C1 segment of cervical spinal cord (tissue), 14 donors: ENCODE data around the gene ECE2.

Source experiments
- DNase-seq, 14 donors: peaks; one replicate each; lab custom pipeline; 2025; lab: John Stamatoyannopoulos, UW

Gene ECE2

DNA sequence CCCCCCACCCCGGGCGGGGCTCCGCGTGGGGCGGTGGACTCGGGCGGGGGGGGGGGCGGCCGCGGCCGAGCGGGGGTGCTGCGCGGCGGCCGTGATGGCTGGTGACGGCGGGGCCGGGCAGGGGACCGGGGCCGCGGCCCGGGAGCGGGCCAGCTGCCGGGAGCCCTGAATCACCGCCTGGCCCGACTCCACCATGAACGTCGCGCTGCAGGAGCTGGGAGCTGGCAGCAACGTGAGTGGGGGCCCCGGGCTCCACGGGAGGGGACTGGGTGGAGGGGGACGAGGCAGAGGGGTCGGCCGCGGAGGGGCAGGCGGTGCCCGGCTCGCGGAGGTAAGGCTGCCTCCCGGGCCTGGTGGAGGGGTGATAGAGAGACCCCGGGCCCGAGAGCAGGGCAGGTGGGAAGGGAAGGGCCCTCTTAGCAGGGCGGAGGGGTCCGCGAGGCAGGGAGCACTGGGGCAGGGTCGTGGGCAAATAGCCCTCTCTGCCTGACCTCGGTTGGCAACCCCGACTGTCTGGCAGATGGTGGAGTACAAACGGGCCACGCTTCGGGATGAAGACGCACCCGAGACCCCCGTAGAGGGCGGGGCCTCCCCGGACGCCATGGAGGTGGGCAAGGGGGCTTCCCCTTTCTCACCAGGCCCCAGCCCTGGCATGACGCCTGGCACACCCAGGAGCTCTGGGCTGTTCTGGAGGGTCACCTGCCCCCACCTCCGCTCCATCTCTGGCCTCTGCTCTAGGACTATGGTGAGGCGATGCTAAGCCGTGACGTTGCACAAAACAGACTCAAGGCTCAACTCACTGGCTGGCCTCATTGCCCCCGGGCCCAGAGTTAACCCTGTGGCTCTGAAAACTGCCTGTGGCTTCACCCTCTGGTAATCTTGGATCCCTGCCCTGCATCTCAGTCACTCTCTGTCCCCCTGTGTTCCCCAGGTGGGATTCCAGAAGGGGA lies at the start of gene ECE2:
Gene ECE2, plus strand, starts transcription at position 62 of the 950 bp plus-strand sequence. Its CDS starts 132 bp downstream, at position 194.
- peak in 2 of 14 donors; percentile 17 to 21 for DNase-seq

DNA sequence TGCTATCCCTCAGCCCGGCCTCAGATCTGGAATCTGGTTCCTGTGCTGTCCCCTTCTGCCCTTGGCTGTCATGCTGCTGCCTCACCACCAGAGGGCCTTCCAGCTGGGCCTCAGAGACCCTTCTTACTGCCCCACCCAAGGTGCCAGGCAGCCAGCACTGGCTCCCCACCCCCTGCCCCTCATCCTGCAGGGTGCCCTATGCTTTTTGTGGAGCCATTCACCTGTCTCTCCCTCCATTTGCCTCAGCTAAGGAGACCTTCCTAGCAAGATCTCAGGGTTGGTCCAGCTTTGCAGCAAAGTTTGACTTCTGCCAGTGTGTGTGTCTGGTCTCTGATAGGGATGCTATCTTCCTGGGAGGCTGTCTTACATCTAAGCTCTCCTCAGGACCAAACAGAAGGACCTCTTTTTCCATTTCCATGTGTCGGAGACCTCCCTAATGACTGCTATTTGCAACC lies 48.3 kb upstream of the ECE2 start:
- peak in 2 of 14 donors; percentile 12 to 15 for DNase-seq

DNA sequence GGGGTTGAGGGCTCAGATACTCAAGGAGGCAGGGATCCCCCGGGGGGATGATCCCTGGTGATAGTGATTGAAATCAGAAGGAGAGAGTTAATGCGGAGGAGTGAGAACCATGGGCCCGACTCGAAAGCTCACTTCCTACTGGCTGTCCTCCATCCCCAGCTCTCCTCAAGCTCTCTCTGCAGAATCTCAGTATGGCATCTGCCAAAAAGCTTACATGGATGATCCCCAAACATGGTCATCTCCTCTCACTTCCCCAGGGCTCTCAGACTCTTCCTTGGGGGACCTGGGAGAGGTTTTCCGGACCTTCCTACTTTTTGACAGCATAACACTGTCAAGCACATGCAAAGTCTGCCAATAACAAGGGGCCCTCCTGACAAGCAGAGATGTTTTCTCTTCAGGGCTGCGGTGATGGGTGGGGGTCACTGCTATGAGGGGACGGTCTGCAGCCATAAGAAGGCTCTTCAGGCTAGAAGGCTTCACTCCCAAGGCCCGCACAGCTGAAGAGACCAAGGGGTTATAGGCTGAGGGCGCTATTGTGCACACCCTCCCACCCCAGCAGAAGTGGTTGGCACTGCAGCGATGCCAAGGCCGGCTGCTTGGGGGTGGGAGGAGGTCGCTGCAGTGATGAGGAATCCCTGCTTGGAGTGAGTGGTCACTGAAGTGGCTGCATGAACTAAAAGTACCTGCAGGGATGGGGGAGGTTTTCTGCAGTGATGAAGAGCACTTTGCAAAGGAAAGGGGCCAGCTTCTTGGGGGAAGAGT lies 47.3 kb upstream of the ECE2 start:
- peak in 1 of 14 donors; percentile 45 for DNase-seq

DNA sequence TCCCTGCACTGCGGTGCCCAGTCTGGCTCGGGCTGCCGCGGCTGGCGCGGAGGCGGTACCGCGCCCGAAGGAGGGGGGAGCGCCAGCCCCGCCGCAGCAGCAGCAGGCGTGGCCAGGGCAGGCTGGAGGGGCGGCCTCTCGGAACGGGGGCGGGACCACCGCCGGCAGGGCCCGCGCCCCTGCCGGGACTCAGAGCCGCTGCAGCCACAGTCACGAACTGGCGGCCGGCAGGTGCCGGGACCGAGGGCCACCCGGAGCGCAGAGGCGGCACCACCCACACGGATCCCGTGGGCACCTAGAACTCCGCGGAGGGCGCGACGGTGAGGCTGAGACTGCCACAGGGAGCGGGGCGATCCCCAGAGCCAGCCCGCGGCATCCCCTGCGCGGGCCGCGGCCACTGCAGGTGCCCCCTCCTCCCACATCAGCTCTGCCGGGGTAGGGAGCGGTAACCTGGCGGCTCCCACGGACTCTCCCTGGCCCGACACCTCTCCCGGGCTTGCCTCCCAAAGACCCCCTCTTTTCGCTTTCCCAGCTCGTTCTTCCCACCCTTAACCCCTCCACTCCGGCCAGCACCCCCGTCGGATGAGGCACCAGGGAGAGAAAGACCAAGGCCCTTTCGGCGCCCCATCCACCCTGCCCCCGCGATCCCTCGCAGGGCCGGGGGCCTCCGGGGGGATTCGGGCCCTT lies 46.3 kb upstream of the ECE2 start, which contains the start of gene VWA5B2:
Gene VWA5B2, plus strand, starts transcription at position 192 of the 687 bp plus-strand sequence. CDS start 944 bp downstream, outside the sequence.
- peak in 3 of 14 donors; percentile 14 to 73 (median 17) for DNase-seq

DNA sequence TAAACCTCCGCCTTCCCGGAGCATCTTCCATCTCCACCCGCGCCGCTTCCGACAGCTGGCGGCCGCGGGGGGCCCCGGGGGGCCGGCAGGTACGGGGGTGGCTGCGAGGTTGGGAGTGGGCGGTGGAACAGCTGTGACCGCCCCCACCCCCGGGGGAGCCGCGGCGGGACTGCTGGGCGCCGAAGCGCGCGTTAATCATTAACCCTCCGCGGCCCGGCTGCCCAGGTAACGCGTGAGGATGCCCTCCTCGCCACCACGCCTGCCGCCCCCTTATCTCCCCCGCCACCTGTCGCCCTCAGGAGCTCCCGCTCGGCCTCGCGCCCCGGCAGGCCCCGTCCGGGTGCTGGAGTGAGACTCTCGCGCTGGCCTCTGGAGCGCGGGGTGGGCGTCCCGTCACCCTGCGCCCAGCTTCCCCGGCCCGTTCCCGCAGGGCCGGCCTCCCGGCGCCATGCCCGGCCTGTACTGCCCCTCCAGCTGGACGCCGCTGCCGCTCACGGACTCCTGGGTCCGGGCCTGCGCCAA lies 45.7 kb upstream of the ECE2 start:
- no peak for DNase-seq

DNA sequence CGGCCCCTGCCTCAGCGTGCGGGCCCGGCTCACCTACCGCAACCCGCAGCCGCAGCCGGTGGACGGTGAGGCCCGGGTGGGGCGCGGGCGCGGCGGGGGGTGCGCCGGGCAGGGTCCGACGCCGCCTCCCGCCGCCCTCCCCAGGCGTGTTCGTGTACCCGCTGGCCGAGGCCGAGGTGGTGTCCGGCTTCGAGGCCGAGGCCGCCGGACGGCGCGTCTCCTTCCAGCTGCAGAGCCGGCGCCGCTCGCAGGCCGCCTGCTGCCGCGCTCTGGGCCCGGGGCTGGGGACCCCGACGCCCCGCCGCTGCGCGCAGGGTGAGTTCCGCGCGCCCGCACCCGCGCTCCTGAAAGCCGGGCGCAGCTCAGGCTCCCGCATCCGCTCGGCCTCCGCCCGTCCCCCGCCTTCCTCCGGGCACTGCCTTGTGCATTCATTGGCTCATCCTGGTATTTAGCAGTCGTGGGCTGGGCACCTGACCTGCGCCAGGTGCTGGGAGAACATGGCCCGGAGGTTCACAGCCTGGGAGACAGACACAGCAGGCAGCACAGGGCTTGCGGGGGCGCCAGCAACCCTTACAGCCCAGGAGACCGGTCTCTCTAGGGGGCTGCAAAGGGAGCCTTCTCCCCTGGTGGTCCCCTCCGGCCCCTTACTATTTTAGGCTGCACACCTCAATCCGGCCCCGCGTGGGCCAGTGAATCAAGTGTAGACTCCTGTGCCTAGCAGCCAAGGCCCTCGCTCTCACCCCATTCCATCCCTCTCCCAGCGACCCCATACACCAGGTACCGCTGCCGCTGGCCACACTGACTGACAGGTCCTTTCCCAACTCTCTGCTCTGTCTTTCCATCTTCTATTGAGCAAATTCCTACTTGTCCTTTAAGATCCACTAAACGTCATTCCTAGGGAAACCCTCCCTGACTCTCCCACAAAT lies 45.0 kb upstream of the ECE2 start:
- DNase-seq, result peak in 1 of 14 donors; percentile 80

DNA sequence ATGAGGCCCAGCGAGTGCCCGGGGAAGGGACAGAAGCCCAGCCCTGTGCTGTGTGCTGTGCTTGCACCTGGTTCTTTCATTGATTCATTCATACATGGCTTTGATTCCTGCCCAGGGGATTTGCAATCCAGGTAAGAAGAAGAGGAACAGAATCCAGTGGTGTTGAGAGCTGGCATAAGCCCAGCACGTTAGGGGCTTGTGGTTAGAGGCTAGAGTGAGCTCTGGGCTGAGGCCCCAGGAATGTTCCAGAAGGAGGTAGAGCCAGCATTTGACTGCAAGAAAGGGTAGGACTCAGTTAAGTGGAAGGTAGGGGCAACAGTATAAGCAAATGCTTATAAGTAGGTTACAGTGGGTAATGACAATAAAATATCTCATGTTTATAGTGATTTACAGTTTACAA lies 44.2 kb upstream of the ECE2 start:
- DNase-seq, result no peak

DNA sequence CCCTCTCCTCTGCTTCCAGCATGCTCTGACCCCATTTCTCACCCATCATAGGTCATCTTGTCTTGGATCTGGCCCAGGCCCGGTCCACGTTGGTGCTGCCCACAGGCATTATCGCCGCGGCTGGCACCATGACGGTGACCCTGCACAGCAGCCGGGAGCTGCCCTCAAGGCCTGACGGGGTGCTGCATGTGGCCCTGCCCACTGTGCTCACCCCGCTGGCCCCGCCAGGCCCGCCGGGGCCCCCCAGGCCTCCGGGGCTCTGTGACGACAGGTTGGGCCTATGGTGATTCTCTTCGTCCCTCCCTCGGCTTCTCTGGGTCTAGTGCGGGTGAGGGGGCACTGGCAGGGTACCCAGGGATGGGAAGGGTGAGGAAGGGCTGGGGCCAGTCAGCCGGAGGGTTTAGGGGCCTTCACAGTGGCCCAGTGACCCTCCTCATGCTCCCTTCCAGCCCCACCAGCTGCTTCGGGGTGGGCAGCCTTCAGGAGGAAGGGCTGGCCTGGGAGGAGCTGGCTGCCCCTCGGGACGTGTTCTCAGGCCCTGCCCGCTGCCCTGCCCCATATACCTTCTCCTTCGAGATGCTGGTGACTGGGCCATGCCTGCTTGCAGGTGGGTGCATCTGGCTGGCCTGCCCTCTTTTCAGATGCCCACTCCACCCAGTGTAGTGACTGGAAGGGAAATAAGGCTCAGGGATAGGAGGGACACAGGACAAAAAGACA lies 42.5 kb upstream of the ECE2 start:
- no peak for DNase-seq

DNA sequence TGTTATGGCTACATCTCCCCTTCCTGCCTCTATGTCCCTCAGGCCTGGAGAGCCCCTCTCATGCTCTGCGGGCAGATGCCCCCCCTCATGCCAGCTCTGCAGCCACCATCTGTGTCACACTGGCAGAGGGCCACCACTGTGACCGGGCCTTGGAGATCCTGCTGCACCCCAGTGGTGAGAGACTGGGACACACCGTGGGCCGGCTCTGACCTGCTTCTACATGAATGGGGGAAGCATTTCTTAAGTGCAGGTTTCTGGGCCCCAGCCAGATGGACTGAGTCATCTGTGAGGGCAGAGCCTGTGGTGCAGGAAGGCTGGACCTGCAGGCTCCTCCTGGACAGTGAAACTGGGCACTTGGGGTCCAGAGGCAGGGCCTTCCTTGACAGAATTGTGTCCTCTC lies 41.6 kb upstream of the ECE2 start:
- DNase-seq, result peak in 9 of 14 donors; percentile 6 to 83 (median 26)

DNA sequence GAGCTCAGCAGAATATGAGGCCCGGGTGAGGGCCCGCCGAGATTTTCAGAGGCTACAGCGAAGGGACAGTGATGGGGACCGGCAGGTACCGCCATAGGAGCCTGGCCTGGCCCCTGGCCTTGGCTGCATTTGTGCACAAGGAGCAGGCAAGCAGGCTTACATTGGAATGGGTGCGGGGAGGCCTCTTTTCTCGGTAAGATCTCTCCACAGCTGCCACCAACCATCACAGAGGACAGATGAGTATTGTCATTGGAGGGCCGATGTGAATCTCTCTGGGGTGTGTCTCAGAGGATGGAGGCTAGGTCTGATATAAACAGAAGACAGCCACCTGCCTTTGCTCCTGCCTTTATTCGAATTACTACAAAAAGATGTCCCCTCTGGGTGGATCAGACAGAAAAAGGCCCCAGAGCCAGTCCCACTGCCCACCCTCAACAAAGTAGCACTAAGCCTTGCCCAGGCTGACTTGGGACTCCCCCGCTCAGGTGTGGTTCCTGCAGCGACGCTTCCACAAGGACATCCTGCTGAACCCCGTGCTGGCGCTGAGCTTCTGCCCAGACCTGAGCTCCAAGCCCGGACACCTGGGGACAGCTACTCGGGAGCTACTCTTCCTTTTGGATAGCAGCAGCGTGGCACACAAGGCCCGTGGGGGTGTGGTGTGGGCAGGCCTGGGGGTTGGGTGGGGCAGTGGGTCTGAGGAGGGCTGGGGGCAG lies 41.0 kb upstream of the ECE2 start:
- DNase-seq, result peak in 1 of 14 donors; percentile 28

DNA sequence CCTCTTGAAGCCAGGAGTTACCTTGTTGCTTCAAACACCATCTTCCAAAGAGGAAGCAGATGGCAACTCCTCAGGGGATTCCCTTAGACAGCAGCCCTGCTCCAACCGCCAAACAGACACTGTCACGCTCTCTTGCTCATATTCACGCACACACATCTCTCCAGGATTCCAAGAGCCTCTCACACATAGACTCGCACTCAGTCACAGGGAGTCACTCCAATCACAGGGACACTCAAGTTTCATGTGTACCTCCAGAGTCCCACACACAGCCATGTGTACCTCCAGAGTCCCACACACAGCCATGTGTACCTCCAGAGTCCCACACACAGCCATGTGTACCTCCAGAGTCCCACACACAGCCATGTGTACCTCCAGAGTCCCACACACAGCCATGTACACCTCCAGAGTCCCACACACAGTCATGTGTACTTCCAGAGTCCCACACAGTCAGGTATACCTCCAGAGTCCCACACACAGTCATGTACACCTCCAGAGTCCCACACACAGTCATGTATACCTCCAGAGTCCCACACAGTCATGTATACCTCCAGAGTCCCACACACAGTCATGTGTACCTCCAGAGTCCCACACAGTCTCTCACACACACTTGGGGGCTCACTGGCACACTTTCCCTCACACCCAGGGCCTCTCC lies 40.3 kb upstream of the ECE2 start:
- DNase-seq, result no peak

DNA sequence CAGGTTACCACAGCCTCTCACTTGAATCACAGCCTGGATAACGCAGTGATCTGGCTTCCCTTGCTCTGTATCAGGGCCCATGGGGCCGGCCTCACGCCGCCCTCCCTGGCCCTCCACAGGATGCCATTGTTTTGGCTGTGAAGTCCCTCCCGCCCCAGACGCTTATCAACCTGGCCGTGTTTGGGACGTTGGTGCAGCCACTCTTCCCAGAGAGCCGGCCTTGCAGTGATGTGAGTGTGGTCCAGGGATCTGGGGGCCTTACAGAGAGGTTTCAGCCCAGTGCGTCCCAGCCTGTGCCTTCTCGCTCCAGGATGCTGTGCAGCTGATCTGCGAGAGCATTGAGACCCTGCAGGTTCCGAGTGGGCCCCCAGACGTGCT lies 39.8 kb upstream of the ECE2 start:
- no peak for DNase-seq

DNA sequence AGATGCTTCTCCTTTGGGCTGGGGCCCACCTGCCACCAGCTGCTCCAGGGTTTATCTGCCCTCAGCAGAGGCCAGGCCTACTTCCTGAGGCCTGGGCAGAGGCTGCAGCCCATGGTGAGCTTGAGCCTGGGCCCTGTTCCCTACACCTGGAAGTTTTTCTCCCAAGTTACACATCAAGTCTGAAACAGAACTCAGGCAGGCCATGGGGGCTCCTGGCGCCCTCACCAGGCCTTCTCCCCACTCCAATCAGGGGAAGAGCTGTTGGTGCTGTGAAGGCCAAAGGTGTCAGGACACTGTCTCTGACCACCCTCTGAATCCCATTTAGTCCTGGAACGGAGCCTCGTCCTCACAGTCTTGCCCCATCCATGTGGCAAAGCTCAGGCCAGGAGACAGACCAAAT lies 39.2 kb upstream of the ECE2 start:
- no peak for DNase-seq

DNA sequence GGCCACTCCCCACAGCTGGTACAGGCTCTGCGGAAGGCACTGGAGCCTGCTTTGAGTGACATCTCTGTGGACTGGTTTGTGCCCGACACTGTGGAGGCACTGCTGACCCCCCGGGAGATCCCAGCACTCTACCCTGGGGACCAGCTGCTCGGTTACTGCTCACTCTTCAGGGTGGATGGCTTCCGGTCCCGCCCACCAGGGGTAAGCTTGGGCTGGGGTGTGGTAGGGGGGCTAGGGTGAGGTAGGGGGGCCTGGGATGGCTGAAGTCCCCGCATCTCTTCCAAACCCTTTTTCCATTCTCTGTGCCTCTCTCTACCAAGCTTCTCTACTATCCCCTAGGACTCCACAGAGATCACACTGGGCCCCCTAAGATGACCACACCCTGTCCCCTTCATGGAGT lies 38.6 kb upstream of the ECE2 start:
- DNase-seq, result no peak

DNA sequence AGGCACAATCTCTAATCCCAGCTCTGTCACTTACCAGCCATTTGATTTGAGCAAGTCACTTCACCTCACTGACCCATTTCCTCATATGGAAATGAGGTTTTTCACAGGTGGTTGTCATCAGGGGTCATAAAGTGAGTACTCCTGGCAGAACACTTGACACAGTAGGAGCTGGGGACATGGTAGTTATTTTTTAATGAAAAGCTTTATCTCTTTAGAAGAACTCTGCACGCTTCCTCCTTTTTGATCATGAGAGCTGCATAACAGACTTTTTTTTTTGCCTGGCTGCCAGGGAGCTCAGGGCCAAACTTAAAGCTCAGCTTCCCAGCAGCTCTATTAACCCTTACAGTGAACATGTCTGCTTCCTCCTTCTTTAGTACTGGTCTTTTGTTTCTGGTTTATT lies 38.0 kb upstream of the ECE2 start:
- DNase-seq, result no peak

DNA sequence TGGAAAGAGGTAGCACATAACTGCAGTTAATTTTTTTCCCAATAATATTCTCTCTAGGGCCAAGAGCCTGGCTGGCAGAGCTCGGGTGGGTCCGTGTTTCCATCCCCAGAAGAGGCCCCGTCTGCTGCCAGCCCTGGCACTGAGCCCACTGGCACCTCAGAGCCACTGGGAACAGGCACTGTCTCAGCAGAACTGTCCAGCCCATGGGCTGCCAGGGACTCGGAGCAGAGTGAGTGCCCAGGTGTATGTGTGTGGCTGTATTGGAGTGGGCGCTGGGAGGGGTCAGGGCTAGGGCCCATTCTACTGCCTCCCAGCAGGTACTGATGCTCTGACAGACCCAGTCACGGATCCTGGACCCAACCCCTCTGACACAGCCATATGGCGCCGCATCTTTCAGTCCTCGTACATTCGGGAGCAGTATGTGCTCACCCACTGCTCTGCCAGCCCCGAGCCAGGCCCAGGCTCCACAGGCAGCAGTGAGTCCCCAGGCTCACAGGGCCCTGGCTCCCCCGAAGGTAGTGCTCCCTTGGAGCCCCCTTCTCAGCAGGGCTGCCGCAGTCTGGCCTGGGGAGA lies 37.5 kb upstream of the ECE2 start:
- peak in 1 of 14 donors; percentile 63 for DNase-seq

DNA sequence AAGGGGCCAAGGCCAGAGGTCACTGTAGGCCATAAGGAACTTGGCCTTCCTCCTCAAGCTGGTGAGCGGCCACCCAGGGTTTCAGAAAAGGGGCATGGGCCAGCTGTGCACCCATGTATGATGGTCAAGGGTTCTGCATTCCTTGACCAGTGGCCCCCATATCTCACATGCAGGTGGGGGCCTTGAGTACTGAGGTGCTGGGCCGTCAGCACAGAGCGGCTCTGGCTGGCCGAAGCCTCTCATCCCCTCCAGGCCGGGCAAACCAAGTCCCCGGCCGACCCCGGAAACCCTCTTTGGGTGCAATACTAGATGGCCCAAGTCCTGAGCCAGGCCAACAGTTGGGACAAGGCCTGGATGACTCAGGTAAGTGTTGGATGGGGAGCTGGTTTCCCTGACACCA lies 36.6 kb upstream of the ECE2 start:
- no peak for DNase-seq

DNA sequence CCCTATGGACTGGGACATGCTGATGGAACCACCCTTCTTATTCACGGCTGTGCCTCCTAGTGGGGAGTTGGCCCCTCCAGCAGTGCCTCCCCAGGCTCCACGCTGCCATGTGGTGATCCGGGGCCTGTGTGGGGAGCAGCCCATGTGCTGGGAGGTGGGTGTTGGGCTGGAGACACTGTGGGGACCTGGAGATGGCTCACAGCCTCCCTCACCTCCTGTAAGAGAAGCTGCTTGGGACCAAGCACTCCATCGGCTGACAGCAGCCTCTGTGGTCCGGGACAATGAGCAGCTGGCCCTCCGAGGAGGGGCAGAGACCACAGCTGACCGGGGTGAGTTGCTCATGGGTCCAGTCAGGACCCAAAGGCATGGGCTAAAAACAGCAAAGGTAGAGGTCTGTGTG lies 36.1 kb upstream of the ECE2 start:
- DNase-seq, result no peak
